GM12878 (cell line): ENCODE data around the gene TMEM131L. TPM values are rescaled to one million over a fixed set of nuclear protein-coding genes. Genes with fewer than 3 reads are reported as not detected.

Experiments used
- CBX3 ChIP-seq: fragments of 200-600 bp; sonication (generic); IDR thresholded peaks from 2 replicates; pipeline ENCODE4 v1.6.1; 2016; ENCODE audit warnings: low read depth, borderline replicate concordance
- CEBPB ChIP-seq, 2 experiments: fragments of 150-350 bp in 1 of 2; IDR thresholded peaks; 2 replicates each; pipeline ENCODE4 v1.6.1; 2012 to 2014; ENCODE audit warnings: low read depth in 2 of 2, low read length in 2 of 2, borderline replicate concordance in 1 of 2, inconsistent platforms in 1 of 2
- CHD2 ChIP-seq: IDR thresholded peaks from 2 replicates; pipeline ENCODE4 v1.6.1; 2011; ENCODE audit warnings: low read depth, low read length, improper control_type of control experiment, borderline replicate concordance
- HDAC6 ChIP-seq: fragments of 200-600 bp; sonication (generic); IDR thresholded peaks from one replicate; pipeline ENCODE4 v1.8.0; 2017; ENCODE audit warnings: antibody characterized with exemption; ENCODE audit not compliant: unreplicated experiment
- HDGF ChIP-seq: fragments of 450-650 bp; IDR thresholded peaks from 2 replicates; pipeline ENCODE4 v1.6.1; 2016; ENCODE audit warnings: antibody characterized with exemption
- KDM1A ChIP-seq: fragments of 200-600 bp; sonication (generic); IDR thresholded peaks from 2 replicates; pipeline ENCODE4 v1.6.1; 2016; ENCODE audit warnings: borderline replicate concordance
- MYC ChIP-seq: IDR thresholded peaks from 2 replicates; pipeline ENCODE4 v1.6.1; 2011; ENCODE audit warnings: mild to moderate bottlenecking, low read length, moderate library complexity, inconsistent platforms; ENCODE audit not compliant: insufficient read depth, insufficient replicate concordance, insufficient read length, severe bottlenecking
- NFIC ChIP-seq: IDR thresholded peaks from 2 replicates; pipeline ENCODE4 v1.6.1; 2012; ENCODE audit warnings: low read depth, mild to moderate bottlenecking, inconsistent platforms, low read length, moderate library complexity
- NFXL1 ChIP-seq: fragments of 450-650 bp; IDR thresholded peaks from 2 replicates; pipeline ENCODE4 v1.6.1; 2017; ENCODE audit warnings: antibody characterized with exemption, mild to moderate bottlenecking, borderline replicate concordance
- RB1 ChIP-seq: fragments of 450-650 bp; formaldehyde crosslinking; IDR thresholded peaks from 2 replicates; pipeline ENCODE4 v1.6.1; 2017; ENCODE audit warnings: mild to moderate bottlenecking, borderline replicate concordance
- TARDBP ChIP-seq: IDR thresholded peaks from 2 replicates; pipeline ENCODE4 v1.6.1; 2016; ENCODE audit warnings: borderline replicate concordance
- WRNIP1 ChIP-seq: IDR thresholded peaks from 2 replicates; pipeline ENCODE4 v1.6.1; 2011; ENCODE audit warnings: low read depth, low read length, improper control_type of control experiment, borderline replicate concordance
- ZZZ3 ChIP-seq: IDR thresholded peaks from 2 replicates; pipeline ENCODE4 v1.6.1; 2011; ENCODE audit warnings: low read depth; ENCODE audit not compliant: control insufficient read depth, insufficient read length
- polyA plus RNA-seq, 11 experiments: library from polyadenylated mRNA; depleted of rRNA in 4 of 11; unstranded in 6 of 11; stranded (reverse) in 5 of 11; fragments of >200 nt; fragmentation: Nextera tagmentation in 4 of 11; fragmentation: Illumina TruSeq in 1 of 11; extraction: Ambion mirVana in 4 of 11; extraction: Trizol in 1 of 11; gene quantifications; 1 replicate in 1 of 11; 2 replicates in 10 of 11; pipeline versions ENCODE4 v1.2.1 to v1.2.3, GENCODE V29; 2011 to 2016; ENCODE audit warnings: inconsistent platforms in 2 of 11, missing spikeins in 2 of 11, low read depth in 1 of 11
- total RNA-seq, 4 experiments: library from RNA; depleted of rRNA in 3 of 4; stranded (reverse); fragments of >200 nt in 3 of 4; fragmentation: Illumina TruSeq in 1 of 4; extraction: Trizol in 1 of 4; gene quantifications; 2 replicates each; pipeline versions ENCODE4 v1.2.1 to v1.2.3, GENCODE V29; 2013 to 2021
- TF ChIP-seq, protein P1 (sequence below): fragments of 150-350 bp; IDR thresholded peaks from 2 replicates; pipeline ENCODE4 v1.6.1; 2016; ENCODE audit warnings: low read depth, low read length
- TF ChIP-seq, protein P2 (sequence below): fragments of 450-650 bp; IDR thresholded peaks from 2 replicates; pipeline ENCODE4 v1.6.1; 2018; ENCODE audit warnings: mild to moderate bottlenecking, low read depth, moderate library complexity; ENCODE audit not compliant: partially characterized antibody
- TF ChIP-seq, protein P3 (sequence below): fragments of 450-650 bp; IDR thresholded peaks from 2 replicates; pipeline ENCODE4 v1.6.1; 2017; ENCODE audit warnings: mild to moderate bottlenecking, low read depth, inconsistent platforms; ENCODE audit not compliant: poor library complexity, severe bottlenecking
- TF ChIP-seq, protein P4 (sequence below): IDR thresholded peaks from 2 replicates; pipeline ENCODE4 v1.6.1; 2012; ENCODE audit warnings: low read length, inconsistent platforms
- TF ChIP-seq, protein P5 (sequence below): fragments of 450-650 bp; IDR thresholded peaks from 2 replicates; pipeline ENCODE4 v1.6.1; 2016; ENCODE audit warnings: mild to moderate bottlenecking

The TMEM131L gene
- total and polyA plus RNA-seq, 10 of the 15 experiments (the other 5 are each of a cell fraction or from before 2014, with no cell fraction given) = 8.5 to 101 (median 74.4) TPM

DNA sequence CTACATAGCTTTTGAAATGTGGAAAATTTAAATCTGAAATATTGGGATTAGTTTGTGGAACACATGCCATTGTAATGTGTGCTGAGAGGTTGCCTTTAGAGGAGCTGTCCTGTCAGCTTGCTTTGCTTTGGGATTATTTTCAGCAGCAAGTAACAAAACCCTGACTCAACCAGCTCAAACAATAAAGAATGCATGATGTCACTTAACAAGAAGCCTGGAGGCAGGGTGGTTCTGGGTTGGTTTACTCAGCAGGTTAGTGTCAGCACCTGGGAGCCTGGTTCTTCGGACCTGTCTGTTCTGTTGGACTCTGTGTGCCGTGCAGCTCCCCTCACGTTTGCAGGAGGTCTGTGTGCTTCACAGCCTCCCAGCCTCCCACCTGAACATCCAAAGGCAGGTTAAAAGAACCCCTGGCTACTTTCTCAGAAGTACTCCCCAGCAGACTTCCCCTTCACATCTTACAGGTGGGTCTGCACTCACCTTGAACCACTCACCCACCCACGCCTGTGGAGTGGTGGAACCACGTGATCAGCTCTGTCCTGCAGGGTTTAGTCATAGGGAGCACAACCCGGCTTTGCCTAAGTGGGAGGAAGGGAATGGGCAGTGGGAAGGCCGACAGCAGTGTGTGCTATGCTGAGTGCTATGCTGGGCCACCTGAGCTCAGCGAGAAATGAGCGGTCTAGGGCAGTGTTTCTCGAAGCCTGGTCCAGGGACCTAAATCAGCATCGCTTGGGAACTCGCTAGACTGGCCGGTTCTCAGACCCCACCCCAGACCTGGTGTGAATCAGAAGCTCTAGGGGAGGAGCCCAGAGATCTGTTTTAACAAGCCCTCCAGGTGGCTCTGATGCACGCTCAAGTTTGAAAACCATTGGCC is 20.4 kb downstream of the TMEM131L start (continued):
- TF ChIP-seq, protein P1, sequence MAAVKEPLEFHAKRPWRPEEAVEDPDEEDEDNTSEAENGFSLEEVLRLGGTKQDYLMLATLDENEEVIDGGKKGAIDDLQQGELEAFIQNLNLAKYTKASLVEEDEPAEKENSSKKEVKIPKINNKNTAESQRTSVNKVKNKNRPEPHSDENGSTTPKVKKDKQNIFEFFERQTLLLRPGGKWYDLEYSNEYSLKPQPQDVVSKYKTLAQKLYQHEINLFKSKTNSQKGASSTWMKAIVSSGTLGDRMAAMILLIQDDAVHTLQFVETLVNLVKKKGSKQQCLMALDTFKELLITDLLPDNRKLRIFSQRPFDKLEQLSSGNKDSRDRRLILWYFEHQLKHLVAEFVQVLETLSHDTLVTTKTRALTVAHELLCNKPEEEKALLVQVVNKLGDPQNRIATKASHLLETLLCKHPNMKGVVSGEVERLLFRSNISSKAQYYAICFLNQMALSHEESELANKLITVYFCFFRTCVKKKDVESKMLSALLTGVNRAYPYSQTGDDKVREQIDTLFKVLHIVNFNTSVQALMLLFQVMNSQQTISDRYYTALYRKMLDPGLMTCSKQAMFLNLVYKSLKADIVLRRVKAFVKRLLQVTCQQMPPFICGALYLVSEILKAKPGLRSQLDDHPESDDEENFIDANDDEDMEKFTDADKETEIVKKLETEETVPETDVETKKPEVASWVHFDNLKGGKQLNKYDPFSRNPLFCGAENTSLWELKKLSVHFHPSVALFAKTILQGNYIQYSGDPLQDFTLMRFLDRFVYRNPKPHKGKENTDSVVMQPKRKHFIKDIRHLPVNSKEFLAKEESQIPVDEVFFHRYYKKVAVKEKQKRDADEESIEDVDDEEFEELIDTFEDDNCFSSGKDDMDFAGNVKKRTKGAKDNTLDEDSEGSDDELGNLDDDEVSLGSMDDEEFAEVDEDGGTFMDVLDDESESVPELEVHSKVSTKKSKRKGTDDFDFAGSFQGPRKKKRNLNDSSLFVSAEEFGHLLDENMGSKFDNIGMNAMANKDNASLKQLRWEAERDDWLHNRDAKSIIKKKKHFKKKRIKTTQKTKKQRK = no peak
- TF ChIP-seq, protein P2, sequence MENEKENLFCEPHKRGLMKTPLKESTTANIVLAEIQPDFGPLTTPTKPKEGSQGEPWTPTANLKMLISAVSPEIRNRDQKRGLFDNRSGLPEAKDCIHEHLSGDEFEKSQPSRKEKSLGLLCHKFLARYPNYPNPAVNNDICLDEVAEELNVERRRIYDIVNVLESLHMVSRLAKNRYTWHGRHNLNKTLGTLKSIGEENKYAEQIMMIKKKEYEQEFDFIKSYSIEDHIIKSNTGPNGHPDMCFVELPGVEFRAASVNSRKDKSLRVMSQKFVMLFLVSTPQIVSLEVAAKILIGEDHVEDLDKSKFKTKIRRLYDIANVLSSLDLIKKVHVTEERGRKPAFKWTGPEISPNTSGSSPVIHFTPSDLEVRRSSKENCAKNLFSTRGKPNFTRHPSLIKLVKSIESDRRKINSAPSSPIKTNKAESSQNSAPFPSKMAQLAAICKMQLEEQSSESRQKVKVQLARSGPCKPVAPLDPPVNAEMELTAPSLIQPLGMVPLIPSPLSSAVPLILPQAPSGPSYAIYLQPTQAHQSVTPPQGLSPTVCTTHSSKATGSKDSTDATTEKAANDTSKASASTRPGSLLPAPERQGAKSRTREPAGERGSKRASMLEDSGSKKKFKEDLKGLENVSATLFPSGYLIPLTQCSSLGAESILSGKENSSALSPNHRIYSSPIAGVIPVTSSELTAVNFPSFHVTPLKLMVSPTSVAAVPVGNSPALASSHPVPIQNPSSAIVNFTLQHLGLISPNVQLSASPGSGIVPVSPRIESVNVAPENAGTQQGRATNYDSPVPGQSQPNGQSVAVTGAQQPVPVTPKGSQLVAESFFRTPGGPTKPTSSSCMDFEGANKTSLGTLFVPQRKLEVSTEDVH = no peak
- TF ChIP-seq HDAC6 (no peak), CEBPB (IDR thresholded peaks at IDR 0.05; ENCODE audit: borderline replicate concordance in 1 of 2, low read depth in 2 of 2, low read length in 2 of 2) (no peak), TARDBP (no peak), NFXL1 (no peak), WRNIP1 (no peak), CBX3 (no peak), KDM1A (no peak), HDGF (no peak), ZZZ3 (no peak), CHD2 (no peak), RB1 (no peak), MYC (no peak), NFIC (no peak)
- TF ChIP-seq, protein P3, sequence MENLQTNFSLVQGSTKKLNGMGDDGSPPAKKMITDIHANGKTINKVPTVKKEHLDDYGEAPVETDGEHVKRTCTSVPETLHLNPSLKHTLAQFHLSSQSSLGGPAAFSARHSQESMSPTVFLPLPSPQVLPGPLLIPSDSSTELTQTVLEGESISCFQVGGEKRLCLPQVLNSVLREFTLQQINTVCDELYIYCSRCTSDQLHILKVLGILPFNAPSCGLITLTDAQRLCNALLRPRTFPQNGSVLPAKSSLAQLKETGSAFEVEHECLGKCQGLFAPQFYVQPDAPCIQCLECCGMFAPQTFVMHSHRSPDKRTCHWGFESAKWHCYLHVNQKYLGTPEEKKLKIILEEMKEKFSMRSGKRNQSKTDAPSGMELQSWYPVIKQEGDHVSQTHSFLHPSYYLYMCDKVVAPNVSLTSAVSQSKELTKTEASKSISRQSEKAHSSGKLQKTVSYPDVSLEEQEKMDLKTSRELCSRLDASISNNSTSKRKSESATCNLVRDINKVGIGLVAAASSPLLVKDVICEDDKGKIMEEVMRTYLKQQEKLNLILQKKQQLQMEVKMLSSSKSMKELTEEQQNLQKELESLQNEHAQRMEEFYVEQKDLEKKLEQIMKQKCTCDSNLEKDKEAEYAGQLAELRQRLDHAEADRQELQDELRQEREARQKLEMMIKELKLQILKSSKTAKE = no peak
- TF ChIP-seq, protein P4, sequence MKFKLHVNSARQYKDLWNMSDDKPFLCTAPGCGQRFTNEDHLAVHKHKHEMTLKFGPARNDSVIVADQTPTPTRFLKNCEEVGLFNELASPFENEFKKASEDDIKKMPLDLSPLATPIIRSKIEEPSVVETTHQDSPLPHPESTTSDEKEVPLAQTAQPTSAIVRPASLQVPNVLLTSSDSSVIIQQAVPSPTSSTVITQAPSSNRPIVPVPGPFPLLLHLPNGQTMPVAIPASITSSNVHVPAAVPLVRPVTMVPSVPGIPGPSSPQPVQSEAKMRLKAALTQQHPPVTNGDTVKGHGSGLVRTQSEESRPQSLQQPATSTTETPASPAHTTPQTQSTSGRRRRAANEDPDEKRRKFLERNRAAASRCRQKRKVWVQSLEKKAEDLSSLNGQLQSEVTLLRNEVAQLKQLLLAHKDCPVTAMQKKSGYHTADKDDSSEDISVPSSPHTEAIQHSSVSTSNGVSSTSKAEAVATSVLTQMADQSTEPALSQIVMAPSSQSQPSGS = no peak
- TF ChIP-seq, protein P5, sequence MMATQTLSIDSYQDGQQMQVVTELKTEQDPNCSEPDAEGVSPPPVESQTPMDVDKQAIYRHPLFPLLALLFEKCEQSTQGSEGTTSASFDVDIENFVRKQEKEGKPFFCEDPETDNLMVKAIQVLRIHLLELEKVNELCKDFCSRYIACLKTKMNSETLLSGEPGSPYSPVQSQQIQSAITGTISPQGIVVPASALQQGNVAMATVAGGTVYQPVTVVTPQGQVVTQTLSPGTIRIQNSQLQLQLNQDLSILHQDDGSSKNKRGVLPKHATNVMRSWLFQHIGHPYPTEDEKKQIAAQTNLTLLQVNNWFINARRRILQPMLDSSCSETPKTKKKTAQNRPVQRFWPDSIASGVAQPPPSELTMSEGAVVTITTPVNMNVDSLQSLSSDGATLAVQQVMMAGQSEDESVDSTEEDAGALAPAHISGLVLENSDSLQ = no peak
